Fibroblast of the aortic adventitia (primary cell): ENCODE data around the gene DMRTC1. TPM values are rescaled to one million over a fixed set of nuclear protein-coding genes. Genes with fewer than 3 reads are reported as not detected.
"Not testable (repeated sequence)": the region's sequence is repeated elsewhere in the genome, so short reads cannot be mapped to it uniquely, and the experiment has no call there.

Source experiments
- DNase-seq: peaks from one replicate; pipeline ENCODE4 v3.0.0-alpha.2; 2010; ENCODE audit warnings: low read depth
- H3K4me3 ChIP-seq: 2 replicates; pipeline ENCODE4 v1.5.1; 2011; ENCODE audit warnings: low read depth, mild to moderate bottlenecking, control low read depth, low read length, moderate library complexity
- total RNA-seq: library from RNA; depleted of rRNA; stranded (reverse); fragments of >200 nt; gene quantifications from 2 replicates; pipeline ENCODE4 v1.2.3, GENCODE V29; 2012; ENCODE audit warnings: low replicate concordance

Gene DMRTC1, protein sequence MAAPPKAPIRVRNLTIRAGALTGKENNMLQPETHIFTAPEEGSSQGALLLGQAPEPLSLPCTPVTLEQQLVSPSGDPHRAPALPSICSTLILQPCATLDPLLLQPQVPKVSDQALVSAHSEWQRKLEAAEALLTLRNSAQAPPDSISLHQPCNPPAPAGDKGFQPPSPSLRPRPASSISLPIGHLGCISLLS
- total RNA-seq: not detected in 2 replicates

DNA sequence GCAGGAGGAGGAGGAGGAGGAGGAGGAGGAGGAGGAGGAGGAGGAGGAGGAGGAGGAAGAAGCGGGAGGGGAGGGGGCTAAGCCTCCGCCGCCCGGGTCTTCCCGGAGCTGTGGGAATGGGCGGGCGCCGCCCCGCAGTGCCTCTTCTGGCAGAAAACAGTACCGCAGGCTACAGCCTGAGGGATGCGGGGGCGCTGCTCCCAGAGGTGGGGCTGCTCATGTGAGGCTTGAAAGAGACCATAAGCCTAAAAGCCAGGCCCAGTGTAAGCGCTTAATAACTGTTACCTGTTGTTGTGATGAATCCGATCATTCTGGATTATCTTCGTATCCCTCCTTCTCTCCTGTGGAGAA is at the start of gene DMRTC1:
Gene DMRTC1, minus strand, starts transcription at position 19 of the 351 bp plus-strand sequence. CDS start 68,143 bp downstream, outside the sequence.
- not testable (repeated sequence) for H3K4me3 ChIP-seq

DNA sequence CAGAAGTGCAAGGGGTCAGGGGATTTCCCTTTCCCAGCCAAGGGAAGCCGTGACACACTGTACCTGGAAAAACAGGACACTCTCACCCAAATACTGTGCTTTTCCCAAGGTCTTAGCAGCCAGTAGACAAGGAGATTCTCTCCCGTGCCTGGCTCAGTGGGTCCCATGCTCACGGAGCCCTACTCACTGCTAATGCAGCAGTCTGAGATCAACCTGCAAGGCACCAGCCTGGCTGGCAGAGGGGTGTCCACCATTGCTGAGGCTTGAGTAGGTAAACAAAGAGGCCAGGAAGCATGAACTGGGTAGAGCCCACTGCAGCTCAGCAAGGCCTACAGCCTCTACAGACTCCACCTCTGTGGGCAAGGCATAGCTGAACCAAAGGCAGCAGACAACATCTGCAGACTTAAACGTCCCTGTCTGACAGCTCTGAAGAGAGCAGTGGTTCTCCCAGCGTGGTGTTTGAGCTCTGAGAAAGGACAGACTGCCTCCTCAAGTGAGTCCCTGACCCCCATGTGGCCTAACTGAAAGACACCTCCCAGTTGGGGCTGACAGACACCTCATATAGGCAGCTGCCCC is 37.3 kb upstream of the DMRTC1 start:
- not testable (repeated sequence) for DNase-seq, H3K4me3 ChIP-seq

More for the DNA sequence above, at the start of gene DMRTC1:
- DNase-seq: not testable (repeated sequence)

DNA sequence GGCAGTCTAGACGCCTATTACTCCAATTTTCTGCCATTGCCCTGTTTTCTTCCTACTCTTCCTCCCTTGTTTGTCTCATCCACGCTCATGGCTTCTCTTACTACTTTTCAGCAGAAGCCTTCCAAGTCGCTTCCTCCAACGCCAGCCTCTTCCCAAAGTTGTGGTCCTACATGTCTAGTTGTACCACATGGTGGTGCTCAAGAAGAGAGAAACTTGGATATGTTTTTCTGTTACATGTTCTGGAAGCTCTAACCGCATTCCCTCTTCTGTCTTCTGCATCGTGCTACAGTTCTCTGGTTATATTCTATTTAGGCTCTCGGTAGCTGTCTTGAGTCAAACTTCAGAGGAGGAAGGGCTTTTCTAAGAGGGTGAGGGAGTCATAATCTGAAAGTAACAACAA is 31.2 kb upstream of the DMRTC1 start:
- not testable (repeated sequence) for DNase-seq, H3K4me3 ChIP-seq

DNA sequence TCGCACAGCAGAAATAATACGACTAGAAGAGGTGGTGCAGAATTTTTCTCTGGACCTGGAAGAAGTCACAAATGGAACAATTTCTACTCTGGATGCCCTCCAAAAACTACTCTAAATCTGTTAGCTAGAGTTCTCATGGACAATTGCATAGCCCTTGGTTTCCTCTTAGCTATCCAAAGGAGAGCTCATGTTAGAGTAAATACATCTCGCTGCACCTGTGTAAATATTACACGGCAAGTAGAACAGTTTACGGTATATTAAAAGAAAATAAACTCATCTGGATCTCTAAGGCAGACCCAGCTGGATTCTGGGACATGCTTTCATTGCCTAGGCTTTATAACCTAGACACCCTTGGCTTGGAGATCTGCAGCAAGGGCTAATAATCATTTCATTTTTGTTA is 28.2 kb upstream of the DMRTC1 start:
- H3K4me3 ChIP-seq, DNase-seq: not testable (repeated sequence)

DNA sequence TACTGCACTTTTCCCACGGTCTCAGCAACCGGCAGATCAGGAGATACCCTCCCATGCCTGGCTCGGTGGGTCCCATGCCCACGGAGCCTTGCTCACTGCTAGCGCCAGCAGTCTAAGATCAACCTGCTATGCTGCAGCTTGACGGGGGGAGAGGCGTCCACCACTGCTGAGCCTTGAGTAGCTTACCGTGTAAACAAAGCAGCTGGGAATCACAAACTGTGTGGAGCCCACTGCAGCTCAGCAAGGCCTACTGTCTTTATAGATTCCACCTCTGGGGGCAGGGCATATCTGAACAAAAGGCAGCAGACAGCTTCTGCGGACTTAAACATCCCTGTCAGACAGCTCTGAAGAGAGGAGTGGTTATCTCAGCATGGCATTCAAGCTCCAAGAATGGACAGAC is 16.3 kb upstream of the DMRTC1 start:
- DNase-seq, H3K4me3 ChIP-seq: not testable (repeated sequence)

DNA sequence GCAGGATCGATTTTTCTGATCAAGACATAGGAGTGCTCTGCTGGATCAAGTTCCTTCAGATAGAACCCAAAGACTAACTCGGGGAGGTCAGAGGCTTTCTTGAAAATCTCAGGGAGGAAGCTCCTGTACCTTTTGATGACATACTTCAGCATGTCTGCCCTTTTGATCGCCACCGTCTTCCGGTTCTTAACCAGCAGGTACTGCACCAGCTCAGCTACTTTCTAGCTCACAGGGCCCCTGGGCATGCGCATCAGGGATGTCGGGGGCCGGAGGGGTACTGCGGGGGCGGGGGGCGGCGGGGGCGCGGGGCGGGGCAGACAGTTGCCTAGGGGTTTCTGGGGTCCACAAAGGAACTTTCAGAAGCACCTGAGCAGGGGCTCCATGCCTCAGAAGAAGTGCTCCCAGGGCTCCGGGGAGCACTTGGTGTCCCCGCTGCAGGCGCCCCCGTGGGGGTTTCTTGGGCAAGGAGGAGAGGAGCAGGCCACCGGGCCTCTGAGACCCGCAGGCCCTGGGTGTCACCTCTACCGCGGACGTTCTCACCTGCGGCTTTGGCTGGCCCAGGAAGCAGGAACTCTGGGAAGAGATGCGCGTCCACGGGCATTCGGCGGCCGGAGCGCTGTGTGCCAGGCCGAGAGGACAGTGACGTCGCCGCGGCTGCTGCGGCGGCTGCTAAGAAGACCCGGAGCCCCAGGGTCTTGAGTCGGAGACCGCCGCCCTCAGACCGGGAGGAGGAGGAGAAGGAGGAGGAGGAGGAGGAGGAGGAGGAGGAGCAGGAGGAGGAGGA is 410 bp downstream of the DMRTC1 start:
- DNase-seq: not testable (repeated sequence)

DNA sequence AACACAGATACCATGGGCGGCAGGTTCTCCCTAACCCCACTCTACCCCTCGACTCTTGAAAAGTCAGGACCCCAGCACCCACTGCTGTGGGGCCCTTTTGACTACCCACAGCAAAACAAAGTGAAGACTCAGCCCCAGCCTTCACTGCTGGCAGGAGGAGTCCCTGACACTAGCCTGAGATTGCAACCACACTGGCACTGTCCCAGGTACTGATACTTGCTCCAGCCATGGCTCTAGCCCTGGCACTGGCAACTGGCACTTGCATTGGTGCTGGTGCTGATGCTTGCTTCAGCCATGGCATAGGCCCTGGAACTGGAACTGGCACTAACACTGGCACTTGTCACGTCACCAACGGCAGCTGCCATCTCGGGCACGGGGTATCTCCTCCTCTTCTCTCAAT is 1.4 kb downstream of the DMRTC1 start:
- H3K4me3 ChIP-seq: not testable (repeated sequence)

More for the DNA sequence above, 410 bp downstream of the DMRTC1 start:
- not testable (repeated sequence) for H3K4me3 ChIP-seq

DNA sequence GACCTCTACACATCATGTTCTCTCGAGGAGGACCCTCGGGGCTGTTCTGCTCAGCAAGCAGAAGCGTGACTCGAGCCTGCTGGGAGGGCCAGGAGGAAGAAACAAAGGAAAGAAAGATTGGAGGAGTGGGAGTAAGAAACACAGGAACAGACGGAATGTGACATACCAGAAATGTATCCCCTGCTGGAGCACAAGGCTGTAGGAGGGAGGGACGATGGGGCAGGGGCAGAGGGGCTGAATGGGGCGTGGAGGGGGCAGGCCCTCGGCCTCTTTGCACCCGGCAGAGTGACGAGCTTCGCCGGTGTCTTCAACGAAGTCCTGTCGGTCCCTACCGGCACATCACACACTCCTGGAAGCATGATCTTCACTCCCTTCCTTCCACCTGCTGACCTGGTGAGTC is 5.7 kb downstream of the DMRTC1 start, which contains the start of gene FAM236A:
Gene FAM236A, plus strand, starts transcription at position 301 of the 400 bp plus-strand sequence. Its CDS starts 57 bp downstream, at position 358.
- not testable (repeated sequence) for H3K4me3 ChIP-seq, DNase-seq

More for the DNA sequence above, 1.4 kb downstream of the DMRTC1 start:
- not testable (repeated sequence) for DNase-seq

DNA sequence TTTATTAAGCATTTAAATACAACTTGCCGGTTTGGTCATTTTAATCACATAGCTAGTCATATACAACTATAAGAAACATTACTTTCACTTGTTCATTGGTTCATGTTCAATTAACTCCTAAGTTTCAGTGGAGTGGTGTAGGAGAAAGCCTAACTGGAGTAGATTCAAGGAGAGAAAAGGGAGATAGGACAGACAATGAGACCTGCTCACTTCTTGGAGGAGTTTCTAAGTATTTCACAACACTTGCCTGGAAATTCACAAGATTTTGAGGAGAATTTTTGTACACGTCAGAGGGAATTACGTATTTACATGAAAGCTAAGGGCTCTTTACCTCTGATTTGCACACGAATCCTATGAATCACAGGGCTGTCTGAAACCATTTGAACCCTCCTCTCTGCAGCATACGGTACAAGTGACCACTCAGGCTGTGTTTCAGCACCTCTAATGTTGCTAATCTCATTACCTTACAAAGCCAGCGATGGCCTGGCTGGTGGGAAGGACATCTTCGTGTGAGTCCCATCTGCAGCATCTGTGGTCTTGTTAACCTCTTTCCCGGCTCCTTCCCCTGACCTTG is 6.7 kb downstream of the DMRTC1 start:
- H3K4me3 ChIP-seq, DNase-seq: not testable (repeated sequence)

DNA sequence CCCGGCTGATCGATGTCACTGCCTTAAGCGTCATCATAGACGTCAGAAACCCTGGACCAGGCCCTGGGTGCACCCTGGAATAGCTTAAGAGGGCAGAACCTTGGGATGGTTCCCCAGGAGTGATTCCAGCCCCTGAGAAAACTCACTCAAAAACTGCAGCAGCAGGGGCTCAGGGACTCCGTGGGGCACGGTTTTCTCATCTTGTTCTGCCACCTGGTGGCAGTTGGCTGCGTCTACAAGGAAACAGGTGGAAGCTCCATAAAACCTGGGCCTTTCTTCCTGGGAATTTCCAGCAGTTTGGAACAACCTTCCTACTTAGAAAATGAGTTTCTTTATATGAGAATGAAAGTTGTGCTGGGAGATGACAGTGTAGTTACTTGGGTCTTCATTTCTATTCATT is 7.2 kb downstream of the DMRTC1 start:
- not testable (repeated sequence) for DNase-seq, H3K4me3 ChIP-seq

DNA sequence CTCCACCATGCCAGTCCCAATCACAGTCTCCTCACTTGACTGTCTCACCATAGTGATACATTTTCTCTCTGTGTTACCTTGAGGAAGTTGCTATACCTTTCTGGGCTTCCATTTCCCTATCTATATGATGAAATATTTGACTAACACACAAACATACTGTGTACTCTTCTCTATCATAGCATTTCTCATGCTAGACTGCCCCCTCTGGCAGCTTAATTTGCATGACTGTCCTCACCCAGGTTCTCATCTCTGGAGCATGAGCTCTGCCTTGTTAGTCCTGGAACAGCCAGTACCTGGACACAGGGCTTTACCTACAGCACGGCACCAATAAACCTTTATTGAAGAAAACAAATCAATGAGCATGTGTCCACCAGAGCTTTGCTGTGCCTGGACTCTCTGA is 11.4 kb downstream of the DMRTC1 start:
- not testable (repeated sequence) for DNase-seq, H3K4me3 ChIP-seq

DNA sequence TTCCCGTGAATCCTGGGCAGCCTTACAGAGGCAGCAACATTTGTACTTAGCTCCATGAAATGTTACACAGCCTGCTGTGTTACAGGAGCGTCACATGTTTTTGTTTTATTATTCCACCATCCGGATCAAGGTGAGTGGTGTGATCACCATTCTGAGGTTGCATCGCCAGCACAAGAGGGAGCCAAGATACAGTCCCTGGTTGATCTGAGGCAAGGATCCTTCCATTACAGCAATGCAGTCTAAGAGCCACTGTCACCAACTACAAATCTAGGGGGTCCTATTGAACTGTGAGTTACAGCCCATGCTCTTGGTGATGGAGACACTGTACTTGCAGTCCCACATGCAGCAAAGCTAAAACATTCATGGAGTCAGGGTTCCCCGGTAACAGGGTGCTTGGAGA is 27.5 kb downstream of the DMRTC1 start:
- not testable (repeated sequence) for H3K4me3 ChIP-seq, DNase-seq

DNA sequence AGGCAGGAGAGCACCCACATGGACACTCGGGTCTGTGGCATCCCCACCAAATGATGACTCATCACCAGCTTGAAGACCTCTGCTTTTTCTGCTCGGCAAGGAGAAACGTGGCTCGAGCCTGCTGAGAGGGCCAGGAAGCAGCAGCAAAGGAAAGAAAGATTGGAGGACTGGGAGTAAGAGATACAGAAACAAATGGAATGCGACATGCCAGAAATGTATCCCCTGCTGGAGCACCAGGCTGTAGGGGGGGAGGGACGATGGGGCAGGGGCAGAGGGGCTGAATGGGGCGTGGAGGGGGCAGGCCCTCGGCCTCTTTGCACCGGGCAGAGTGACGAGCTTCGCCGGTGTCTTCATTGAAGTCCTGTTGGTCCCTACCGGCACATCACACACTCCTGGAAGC is 31.3 kb downstream of the DMRTC1 start, which contains the start of gene FAM236C:
Gene FAM236C, plus strand, starts transcription at position 301 of the 400 bp plus-strand sequence. CDS start 100 bp downstream, outside the sequence.
- DNase-seq, H3K4me3 ChIP-seq: not testable (repeated sequence)

DNA sequence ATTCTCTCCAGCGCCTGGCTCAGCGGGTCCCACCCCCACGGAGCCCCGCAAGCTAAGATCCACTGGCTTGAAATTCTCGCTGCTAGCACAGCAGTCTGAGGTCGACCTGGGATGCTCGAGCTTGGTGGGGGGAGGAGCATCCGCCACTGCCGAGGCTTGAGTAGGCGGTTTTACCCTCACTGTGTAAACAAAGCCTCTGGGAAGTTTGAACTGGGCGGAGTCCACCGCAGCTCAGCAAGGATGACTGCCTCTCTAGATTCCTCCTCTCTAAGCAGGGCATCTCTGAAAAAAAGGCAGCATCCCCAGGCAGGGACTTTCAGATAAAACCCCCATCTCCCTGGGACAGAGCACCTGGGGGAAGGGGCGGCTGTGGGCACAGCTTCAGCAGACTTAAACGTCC is 53.9 kb downstream of the DMRTC1 start:
- H3K4me3 ChIP-seq, DNase-seq: not testable (repeated sequence)

DNA sequence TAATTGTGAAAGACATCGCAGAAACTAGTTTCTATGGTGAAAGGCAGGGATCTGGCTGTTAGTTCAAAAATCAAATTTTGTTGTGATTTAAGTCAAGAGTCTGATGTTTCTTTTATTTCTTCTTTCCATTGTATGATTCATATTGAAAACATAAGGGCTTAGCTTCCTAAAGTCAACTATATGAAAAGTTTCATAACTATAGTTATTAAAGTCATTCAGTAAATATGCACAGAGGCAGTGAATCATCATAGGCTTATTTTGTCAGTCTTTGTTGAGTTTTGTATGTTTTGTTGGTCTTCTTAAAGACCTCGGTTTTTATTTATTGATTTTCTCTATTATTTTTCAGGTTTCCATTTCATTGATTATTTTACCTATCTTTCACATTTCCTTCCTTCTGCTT is 60.7 kb downstream of the DMRTC1 start:
- H3K4me3 ChIP-seq, DNase-seq: not testable (repeated sequence)

DNA sequence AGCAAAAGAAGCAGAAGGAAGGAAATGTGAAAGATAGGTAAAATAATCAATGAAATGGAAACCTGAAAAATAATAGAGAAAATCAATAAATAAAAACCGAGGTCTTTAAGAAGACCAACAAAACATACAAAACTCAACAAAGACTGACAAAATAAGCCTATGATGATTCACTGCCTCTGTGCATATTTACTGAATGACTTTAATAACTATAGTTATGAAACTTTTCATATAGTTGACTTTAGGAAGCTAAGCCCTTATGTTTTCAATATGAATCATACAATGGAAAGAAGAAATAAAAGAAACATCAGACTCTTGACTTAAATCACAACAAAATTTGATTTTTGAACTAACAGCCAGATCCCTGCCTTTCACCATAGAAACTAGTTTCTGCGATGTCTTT is 106.1 kb downstream of the DMRTC1 start:
- H3K4me3 ChIP-seq, DNase-seq: not testable (repeated sequence)

DNA sequence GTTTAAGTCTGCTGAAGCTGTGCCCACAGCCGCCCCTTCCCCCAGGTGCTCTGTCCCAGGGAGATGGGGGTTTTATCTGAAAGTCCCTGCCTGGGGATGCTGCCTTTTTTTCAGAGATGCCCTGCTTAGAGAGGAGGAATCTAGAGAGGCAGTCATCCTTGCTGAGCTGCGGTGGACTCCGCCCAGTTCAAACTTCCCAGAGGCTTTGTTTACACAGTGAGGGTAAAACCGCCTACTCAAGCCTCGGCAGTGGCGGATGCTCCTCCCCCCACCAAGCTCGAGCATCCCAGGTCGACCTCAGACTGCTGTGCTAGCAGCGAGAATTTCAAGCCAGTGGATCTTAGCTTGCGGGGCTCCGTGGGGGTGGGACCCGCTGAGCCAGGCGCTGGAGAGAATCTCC is 112.9 kb downstream of the DMRTC1 start:
- DNase-seq, H3K4me3 ChIP-seq: not testable (repeated sequence)
